ENCODE data around the gene ACP4.
"Not testable (repeated sequence)": the region's sequence is repeated elsewhere in the genome, so short reads cannot be mapped to it uniquely, and the experiment has no call there.

Gene ACP4

DNA sequence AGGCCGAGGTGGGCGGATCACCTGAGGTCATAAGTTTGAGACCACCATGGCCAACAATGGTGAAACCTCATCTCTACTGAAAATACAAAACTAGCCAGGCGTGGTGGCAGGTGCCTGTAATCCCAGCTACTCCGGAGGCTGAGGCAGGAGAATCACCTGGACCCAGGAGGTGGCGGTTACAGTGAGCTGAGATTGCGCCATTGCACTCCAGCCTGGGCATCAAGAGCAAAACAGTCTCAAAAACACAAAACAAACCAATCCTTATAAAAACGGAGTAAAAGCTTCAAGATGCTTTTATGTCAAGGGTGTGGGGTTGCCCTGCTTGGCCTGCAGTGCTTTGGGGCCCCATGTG lies 7.2 kb downstream of the ACP4 start:
- no peak for DNase-seq (ENCODE audit: low spot score)

DNA sequence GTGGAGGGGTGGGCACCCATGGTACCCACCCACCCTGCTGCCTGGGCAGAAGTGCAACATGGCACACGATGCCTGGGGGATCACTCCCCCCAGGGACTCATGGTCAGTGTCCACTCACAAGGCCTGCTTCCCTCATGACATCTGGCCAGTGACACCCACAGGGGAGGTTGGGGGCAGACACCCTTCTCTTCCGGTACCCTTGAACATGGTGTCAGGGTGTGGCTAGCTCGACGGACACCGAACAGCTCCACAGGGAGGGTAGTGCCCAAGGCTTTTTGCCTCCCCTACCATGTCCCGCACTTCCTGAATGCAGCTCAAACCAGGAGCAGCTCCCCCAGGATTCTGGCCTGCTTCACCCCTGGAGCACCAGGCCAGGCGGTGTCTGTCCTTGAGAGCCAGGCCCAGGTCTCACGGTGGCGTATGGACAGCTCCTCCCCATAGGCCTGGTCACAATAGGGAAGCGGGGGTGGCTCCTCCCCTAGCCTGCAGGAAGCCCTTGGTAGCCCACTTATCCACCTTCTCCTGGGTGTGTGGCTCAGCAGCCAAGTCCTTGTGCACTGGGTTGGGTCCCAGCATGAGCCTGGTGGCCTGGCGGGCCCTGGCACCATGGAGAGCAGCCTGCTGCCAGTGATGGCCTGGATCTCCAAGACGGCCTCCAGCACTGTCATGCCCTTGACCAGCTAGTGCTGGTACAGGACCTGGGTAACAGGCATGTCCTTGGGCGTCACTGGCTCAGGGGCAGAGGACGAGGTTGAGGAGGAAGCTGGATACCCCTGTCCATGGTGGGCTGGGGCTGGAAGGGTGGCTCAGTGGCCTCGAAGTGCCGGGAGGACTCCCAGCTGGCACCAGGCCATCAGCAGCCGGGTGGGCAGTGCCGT lies 7.8 kb downstream of the ACP4 start:
- DNase-seq (ENCODE audit: low spot score): no peak

DNA sequence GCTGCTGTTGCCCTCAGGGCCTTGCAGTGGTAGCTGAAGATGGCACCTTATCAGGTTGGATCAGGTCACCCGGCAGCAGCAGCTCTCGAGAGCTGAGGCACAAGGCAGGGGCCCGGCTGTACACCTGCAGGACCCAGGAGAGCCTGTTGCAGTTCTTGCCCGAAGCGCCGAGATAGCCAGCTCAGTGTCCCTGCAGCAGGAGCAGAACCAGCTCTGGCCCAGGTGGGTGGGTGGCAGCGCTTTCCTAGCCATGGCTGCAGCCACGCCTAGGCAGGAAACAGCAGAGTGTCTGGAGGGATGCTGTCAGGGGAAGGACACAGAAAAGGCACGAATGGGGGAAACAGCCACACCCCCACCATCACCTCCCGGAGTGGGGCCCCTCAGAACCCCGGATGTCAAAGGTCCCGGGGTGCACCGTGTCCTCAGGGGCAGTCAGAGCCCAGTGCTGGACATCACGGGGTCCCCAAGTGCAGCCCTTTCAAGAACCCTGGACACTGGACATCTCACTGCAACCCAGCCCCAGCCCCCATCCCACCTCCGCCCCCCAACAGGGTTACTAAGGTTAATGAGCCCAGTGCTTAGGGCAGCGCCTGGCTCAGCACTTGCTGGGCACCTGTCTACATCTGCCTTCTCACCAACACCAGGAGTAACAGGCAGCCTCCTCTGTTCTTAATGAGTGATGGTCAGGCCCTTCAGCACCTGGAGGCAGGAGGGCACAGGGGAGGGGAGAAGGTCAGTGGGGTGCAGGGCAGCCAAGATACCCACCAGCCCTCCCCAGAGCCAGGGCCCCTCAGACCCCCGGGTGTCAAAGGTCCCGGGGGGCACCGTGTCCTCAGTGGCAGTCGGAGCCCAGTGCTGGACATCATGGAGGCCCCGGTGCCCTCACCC lies 8.7 kb downstream of the ACP4 start:
- DNase-seq (ENCODE audit: low spot score): no peak

DNA sequence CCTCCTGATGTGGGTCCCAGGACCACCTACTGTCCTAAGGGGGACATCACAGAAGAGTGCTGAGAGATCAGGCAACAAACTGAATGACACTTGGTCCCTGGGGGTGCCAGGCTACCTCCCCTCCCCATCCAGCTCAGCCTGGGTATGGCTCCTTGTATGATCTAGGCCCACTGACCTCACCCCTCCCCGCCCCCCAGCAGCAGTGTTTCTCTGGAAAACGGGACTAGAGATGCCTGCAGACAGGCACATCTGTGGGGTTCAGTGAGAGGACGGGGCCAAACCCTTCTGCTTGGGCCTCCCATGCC lies 9.3 kb downstream of the ACP4 start:
- no peak for DNase-seq (ENCODE audit: low spot score)

DNA sequence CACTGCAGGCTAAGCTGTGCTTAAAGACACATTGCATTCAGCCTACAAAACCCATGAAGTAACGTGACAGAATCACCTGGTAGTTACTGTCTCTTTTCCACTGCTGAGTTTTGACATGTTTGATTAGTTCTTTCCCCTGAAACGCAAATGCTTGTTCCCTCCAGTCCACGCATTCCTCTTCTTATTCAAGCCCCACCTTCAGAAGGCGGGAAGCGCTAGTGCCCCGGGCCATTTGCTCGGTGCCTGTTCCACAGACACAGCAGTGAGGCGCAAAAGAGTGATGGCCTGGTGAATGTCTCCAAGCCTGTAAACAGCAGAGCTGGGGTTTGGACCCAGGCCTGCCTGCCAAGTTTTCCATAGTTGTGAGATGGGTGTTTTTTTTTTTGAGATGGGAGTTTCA lies 10.9 kb downstream of the ACP4 start:
- DNase-seq (ENCODE audit: low spot score): no peak

DNA sequence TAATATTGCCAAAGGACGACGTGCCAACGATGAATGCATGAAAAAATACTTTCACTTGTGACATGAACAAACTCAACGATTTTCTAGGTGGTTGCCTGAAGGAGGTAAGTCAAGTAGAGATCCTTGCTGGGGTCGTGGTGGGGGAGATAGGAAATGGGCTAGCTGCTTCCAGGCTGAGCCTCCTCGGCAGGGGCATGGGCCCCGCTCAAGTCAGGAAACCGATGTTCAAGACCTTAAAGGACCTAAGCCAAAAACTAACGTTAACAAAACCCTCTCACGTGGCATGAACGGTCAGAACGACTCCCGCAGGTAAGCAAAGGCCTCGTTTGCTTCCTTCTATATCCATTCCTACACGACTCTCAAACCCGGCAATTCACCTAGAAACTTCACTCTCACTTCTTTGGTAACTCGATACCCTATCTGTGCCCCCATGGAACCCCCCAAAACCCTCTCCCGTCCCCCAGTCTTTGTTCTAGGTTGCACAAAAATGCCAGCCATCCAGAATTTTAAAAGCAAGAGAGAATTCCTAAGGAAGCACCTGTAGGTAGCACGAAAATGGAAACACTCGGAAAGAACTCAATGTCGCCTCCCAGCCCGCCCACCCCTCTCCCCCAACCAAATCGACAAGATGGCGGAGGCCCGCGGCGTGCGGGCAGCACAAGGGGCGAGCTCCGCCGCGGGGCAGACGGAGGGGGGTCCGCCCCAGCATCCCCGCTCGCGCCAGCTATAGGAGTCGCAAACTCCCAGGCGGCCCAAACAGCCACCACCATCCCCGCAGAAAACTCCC lies 13.6 kb downstream of the ACP4 start:
- DNase-seq (ENCODE audit: low spot score): peak; percentile 17

DNA sequence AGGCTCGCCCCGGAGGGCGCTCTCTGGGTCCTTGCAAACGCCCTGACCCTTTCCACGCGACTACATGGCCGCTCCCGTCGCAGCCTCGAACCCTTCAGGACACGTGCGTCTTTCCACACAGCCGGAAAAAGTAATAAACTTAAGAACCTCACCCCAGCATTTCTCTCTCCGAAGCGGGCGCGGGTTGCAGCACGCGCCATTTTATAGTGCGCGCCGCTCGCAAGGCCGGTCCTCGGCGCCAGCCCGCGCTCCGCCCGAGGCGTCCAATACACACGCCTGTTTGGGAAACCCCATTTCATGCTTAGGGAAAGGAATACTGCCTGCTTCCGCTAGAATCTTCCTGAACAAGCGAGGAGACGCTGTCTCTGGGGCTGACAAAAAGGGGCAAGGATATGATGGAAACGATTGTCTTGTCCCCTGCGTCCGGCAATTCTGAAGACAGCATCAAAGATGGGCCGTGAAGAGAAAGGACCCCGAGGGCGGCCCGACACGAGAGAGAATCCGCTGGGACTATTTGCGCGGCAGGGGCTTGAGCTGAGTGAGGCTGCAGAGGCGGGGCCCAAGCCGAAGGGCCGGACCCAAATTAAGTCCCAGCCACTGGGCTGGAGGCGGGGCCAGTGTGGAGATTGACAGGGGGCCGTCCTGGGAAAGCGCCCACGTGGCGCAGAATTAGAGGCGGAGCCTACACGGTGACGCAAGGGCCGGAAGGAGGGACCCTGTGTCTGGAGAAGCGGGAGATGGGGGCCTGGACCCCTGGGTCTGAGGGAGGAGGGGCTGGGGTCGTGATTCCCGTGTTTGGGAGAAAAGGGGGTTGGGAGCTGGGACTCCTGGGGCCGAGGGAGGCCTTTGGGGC lies 14.4 kb downstream of the ACP4 start:
- DNase-seq (ENCODE audit: low spot score): peak; percentile 99

DNA sequence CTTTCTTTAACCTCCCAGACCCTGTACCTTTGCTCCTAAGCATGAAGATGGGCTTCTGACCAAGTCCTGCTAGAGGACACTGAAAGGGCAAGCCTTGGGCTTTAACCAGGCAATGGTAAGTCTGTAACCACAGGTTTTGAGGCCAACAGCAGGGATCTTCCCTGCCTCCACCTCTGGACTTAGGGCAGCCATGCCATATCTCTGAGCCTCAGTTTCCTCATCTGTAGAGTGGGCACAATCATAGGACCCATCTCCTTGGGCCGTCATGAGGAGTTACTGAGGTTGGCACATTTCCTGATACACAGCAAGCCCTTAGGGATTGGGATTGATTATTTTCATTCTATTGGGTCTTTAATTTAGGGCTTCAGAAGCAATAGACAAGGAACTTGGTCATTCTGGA lies 18.6 kb downstream of the ACP4 start:
- no peak for DNase-seq (ENCODE audit: low spot score)

DNA sequence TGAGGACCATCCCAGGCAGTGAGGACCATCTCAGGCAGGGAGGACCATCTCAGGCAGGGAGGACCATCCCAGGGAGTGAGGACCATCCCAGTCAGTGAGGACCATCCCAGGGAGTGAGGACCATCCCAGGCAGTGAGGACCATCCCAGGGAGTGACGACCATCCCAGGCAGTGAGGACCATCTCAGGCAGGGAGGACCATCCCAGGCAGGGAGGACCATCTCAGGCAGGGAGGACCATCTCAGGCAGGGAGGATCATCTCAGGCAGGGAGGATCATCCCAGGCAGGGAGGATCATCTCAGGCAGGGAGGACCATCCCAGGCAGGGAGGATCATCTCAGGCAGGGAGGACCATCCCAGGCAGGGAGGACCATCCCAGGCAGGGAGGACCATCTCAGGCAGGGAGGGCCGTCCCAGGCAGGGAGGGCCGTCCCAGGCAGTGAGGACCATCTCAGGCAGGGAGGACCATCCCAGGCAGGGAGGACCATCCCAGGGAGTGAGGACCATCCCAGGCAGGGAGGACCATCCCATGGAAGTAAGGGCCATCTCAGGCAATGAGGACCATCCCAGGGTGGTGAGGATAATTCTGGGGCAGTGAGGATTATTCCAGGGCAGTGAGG lies 21.5 kb downstream of the ACP4 start:
- DNase-seq (ENCODE audit: low spot score): not testable (repeated sequence)

DNA sequence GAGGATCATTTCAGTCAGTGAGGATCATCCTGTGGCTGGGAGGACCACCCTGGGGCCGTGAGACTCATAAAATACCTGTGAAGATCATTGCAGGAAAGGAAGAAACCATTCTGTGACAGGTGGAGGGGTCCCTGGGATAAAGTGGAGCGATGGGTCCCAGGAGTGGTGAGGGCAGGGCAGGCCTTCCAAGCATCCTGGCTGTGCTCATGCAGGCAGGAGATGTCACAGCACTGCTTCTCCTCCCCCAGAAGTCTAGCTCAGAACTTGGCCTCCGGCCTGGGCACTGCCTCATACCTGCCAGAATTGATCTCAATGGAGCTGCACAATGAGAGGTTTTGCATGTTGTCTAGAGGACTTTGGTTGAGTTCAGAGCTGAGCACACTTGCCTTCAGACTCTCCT lies 22.3 kb downstream of the ACP4 start:
- DNase-seq (ENCODE audit: low spot score): no peak

DNA sequence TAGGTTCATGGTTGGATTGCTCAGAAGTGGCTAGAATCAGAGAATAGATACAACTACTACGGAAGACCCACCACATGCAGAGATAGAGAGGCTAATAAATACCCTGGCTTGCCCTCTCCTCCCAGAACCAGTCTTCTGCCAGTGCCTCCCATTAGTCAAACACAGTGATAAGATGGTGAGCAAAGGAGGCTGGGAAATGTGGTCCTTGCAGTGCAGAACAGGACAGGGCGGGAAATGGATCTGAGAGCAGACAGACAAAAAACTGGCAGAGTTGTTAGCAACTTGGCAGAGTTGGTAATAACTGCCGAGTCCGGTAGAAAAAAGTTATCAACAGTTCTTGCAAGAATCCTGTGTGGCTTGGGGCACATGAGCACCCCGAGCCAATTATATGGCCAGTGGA lies 24.7 kb downstream of the ACP4 start:
- no peak for DNase-seq (ENCODE audit: low spot score)

DNA sequence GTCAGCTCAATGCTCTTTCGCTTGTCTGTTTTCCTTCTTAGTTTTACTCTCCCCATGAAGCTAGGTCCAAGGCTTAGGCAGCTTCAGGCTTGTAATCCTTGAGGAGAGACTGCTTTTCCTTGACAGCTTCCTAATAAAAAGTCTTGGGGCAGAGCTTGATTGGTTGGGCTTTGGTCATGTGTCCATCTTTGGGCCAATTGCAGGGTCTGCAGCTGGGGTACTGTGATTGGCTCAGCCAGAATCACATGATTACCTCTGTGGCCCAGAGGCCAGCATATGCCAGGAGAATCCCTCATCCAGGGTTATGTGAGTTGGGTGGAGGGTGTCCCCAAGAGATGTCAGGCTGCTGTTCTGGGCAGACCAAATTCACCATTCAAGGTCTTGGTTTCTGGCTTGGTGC lies 25.2 kb downstream of the ACP4 start:
- DNase-seq (ENCODE audit: low spot score): no peak

DNA sequence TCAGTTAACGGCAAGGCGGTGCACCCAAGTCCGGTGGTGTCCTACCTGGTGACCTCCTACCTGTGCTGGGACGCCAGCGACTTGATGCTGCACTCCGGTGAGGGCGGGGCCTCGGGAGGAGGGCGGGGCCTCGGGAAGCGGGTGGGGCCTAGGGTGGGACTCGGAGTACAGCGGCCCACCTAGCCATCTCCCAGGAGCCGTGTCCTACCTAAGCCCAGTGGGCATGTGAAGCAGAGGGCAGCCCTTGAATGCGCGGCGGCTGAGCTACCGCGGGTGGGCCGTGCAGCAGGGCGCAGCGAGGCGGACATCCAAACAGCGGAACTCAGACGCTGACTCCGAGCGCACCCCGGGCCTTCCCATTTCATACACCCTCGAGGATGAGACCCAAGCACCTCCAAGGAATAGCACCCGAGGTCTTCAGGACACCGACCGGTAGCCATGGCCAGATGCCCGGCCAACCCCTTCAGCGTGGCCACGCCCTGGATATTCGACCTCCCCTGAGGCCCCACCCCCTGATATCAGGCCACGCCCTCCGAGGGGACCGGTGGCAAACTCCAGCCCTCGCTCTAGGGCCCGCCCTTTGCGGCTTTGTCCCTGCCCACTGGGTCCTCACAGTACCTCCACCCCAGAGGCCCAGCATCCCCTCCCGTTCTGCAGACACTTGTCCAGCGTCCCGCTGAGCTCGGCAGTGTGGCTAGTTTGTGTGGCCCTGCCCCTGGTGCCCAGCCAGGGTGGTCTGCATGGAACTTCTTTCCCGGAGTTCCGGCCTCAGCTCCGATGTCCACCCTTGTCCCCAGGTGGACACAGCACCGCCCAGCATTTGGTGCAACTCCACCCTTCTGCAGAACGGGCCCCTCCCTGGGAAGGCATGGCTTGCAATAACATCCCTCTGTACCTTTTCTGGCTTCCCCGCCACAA lies 28.0 kb downstream of the ACP4 start:
- no peak for DNase-seq (ENCODE audit: low spot score)

DNA sequence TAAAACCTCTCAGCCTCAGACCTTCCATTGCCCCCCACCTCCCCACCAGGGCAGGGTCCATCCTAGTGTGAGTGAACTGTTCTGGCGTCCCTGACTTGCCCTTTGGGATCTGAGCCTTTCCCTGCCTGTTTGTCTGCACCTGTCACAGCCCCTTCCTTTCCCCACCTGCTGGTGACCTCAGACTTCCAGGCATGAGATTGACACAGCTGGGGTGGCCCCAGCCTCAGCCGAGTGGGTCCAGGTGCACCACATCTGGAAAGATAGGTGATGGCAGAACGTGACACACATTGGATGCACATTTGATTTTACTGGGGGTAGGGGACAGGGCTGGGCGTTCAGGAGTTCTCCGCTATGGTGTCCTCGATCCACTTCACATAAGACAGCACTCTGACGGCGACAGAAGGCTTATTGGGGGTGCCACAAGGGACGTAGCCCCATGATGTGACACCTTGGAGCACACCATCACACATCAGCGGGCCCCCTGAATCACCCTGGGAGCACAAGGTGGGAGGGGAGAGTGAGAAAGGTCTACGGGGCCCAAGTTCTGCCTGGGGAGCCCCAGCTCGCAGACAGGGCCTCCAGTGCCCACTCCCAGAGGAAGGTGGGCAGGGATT lies 28.8 kb downstream of the ACP4 start:
- no peak for DNase-seq (ENCODE audit: low spot score)

DNA sequence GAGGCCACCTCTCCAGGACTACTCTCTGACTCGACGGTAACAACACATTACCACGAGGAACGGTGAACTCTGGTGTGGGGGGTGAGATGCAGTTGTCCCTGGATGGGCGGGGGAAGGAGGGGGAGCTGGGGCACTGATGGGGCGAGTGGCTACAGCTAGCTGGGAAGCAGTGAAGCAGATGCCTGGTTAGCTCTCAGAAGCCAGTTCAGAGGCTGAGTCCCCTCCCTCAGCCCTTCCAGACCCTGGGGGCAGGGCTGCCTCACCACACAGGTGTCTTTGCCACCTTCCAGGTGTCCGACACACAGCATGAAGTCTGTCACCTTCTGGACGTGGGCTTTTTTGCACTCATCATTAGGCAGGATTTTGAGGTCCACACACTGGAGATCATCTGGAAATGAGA lies 29.4 kb downstream of the ACP4 start:
- no peak for DNase-seq (ENCODE audit: low spot score)

DNA sequence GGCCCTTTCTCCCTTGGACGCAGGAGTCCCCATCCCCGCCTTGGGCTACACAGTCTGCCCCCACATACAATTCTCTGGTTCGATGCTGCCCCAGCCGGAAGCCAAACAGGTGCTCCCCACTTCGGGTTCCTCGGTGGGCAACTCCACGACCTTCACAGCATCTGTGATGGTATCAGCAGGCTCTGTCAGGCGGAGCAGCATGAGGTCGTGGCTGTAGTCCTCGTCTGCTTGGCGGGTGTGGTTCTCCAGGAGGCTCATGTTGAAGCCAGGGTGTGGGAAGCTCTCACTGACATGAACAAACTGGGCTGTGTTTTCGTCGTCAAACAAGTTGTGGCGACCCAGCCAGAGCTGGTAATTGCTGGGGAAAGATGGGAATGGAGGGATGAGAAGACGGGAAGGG lies 29.9 kb downstream of the ACP4 start:
- DNase-seq (ENCODE audit: low spot score): no peak

DNA sequence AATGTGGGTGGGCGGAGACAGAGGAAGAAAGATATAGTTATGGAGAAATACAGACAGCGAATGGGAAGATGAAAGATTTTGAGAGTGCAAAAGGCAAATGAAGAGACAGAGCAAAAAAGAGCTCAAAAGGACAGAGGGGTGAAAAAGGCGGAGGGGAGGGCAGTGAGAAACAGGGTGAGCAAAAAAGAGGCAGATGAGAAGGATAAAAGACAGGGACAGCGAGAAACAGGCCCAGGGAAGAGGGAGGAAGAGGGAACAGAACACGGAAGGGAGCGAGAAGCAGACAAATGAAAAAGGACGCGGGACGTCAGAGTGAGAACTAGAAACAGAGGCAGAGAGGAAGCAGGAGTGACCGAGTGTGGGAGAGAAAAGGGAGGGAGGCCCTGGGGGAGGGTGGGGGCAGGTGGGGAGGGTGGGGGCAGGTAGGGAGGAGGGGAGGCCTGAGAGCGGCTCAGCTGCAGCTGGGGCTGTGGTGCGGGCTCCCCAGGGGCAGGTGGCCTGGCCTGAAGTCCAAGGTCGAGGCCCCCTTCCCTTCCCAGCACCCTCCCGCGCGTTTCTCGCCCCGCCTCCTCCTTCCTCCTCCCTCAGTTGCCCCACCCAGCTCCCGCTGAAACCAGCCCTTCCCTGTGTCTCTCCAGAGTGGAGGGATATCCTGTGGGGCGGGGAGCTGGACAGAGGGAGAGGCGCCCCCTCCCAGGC lies 30.5 kb downstream of the ACP4 start:
- DNase-seq (ENCODE audit: low spot score): no peak

DNA sequence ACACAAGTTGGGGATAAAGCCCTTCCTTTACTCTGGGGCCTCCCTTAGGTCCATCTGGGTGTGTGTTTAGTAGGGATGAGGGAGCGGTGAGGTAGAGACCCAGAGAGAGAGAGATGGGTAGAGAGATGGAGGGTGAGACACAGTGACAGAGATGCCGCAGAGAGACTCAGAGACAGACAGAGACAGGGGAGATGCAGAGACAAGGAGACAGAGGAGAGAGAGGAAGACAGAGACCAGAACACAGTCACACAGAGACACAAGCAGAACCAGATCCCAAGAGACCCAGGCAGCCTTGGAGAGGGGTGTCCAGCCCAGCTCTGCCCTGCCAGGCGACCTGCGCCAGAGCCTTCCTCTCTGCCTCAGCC lies 31.0 kb downstream of the ACP4 start:
- DNase-seq (ENCODE audit: low spot score): no peak

DNA sequence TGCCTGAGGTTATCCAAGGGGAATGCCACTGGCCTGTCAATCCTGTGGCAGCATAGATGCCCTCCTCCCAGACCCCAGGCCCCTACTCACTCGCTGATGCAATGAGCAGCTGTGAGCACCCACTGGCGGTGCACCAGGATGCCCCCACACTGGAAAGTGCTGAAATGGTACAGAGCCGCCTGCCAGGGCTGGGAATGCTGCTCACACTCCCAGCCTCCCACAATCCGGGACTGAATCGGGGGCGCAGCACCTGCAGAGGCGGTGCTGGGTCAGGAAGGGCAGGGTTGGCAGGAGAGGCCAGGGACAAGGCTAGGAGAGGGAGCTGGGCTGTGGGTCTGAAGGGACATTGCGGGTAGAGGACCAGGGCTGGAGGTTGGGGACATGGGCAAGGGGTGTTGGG lies 31.4 kb downstream of the ACP4 start:
- DNase-seq (ENCODE audit: low spot score): no peak
